ENCODE results near the gene SORT1. TPM values are rescaled to one million over a fixed set of nuclear protein-coding genes. Genes with fewer than 3 reads are reported as not detected.

SORT1 gene
- polyA plus RNA-seq, 1 of the 3 experiments (the other 2 are of a cell fraction) = 8.5 TPM

DNA sequence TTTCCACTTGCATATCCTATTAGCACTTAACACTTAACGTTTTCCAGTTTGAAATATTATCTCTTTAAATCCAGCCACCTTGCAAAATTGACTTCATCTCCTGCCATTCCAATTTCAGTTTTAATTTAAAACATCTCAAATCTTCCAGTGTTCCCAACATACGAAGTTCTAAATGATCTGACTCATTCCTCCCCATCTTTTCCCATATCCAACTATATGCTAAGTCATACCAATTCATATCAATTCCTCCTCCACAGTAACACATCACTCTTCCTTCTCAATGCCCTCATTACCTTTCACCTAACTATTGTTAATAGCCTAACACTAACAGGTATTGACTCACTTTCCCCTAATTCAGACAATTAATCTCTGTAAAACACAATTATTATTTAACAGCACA, 25.8 kb upstream of the SORT1 start:
- 45% methylated on average over 2 of the region's 2 CpGs for WGBS (ENCODE audit: low lambda C conversion rate)
- H3F3A ChIP-seq (replicated peaks; ENCODE audit: insufficient read depth) = peaks cover 14% of the 10 kb centered on the region
- H2AFZ ChIP-seq (ENCODE audit: low read depth) = no peak overlapping the region
- H3K27ac ChIP-seq (ENCODE audit: low read depth in 2 of 2, low read length in 1 of 2) = no peak overlapping the region
- no peaks in the 10 kb centered on the region for H3K9me3 ChIP-seq
- ChIA-PET CTCF (interaction anchor here (0.6 to 1.2 kb wide), 3 partner anchors 27 to 109 kb away, joined by 3 to 4 read pairs (median 4); no protein-coding TSS in a partner anchor), POLR2A (no interaction called here)
- no peaks in the 10 kb centered on the region for H3K9me2 ChIP-seq
- TF ChIP-seq TAF1 (IDR thresholded peaks at IDR 0.05; ENCODE audit: borderline replicate concordance, low read depth, low read length) = no peak
- TF ChIP-seq TEAD4 (IDR thresholded peaks at IDR 0.05; ENCODE audit: borderline replicate concordance, insufficient read depth) = no peak
- no peak for TF ChIP-seq SIN3A (IDR thresholded peaks at IDR 0.05; ENCODE audit: borderline replicate concordance, low read depth, low read length)
- TF ChIP-seq, protein P1, sequence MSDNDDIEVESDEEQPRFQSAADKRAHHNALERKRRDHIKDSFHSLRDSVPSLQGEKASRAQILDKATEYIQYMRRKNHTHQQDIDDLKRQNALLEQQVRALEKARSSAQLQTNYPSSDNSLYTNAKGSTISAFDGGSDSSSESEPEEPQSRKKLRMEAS (IDR thresholded peaks at IDR 0.05; ENCODE audit: low read depth) = no peak
- no peak for TF ChIP-seq FOSL2 (IDR thresholded peaks at IDR 0.05; ENCODE audit: borderline replicate concordance, low read depth)
- no peak for TF ChIP-seq JUND (IDR thresholded peaks at IDR 0.05)
- TF ChIP-seq CHD2 (IDR thresholded peaks at IDR 0.05; ENCODE audit: low read length, partially characterized antibody) = no peak
- 0 out of 2 replicates have a peak overlapping the region, but pooled peaks have one; percentile 86 for H3K4me2 ChIP-seq
- peaks cover 4 to 13% of the 10 kb centered on the region in 2 experiments; a peak in 3 of 4 replicates for H3K4me1 ChIP-seq (ENCODE audit: control insufficient read depth in 1 of 2, insufficient read depth in 2 of 2, low read depth in 1 of 2, low read length in 1 of 2)
- DNase-seq = no peak
- no peak overlapping the region for H3K4me3 ChIP-seq (ENCODE audit: low read depth in 2 of 2, low read length in 1 of 2)
- H3K9ac ChIP-seq = no peak overlapping the region
- peaks cover 30% of the 10 kb centered on the region for H4K20me1 ChIP-seq (ENCODE audit: insufficient read depth)
- peaks cover 16% of the 10 kb centered on the region in 2 experiments for H3K36me3 ChIP-seq (replicated peaks in 1 of 2; ENCODE audit: control insufficient read depth in 1 of 2, insufficient read depth in 2 of 2, low read length in 1 of 2)
- H3K27me3 ChIP-seq (ENCODE audit: insufficient read depth) = no peaks in the 10 kb centered on the region
- H3K79me2 ChIP-seq (ENCODE audit: insufficient read depth) = peaks cover 86% of the 10 kb centered on the region

DNA sequence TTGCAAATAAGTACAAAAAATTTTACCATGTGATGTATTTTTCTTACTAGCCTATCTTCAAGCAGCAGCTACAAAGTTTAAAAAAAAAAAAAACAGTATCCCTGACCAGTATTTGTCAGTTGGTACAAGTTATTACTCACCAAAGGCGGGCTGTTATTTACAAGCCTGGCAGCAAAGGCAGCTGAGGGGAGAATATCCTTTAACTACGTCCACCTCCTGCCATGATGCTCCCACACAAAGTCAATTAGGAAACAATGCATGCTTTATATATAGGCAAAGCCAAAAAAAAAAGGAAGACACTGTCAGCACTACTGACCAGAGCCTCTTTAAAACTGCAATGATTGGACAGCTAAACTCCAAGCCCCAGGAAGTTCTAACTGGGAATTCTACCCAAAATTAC, 14.8 kb upstream of the SORT1 start:
- TF ChIP-seq FOXM1 (IDR thresholded peaks at IDR 0.05; ENCODE audit: low read depth) = no peak
- TF ChIP-seq GABPA (IDR thresholded peaks at IDR 0.05; ENCODE audit: low read depth) = no peak
- TF ChIP-seq NRF1 (IDR thresholded peaks at IDR 0.05; ENCODE audit: low read depth, low read length) = no peak
- TF ChIP-seq GATA2 (CRISPR knock-in tag; IDR thresholded peaks at IDR 0.05) = no peak
- TF ChIP-seq, protein P2, sequence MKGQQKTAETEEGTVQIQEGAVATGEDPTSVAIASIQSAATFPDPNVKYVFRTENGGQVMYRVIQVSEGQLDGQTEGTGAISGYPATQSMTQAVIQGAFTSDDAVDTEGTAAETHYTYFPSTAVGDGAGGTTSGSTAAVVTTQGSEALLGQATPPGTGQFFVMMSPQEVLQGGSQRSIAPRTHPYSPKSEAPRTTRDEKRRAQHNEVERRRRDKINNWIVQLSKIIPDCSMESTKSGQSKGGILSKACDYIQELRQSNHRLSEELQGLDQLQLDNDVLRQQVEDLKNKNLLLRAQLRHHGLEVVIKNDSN (IDR thresholded peaks at IDR 0.05; ENCODE audit: borderline replicate concordance, low read depth) = no peak
- no peak for TF ChIP-seq MEF2A (IDR thresholded peaks at IDR 0.05; ENCODE audit: borderline replicate concordance, low read depth)
- TF ChIP-seq MXI1 (IDR thresholded peaks at IDR 0.05; ENCODE audit: low read depth, low read length) = no peak
- TF ChIP-seq, protein P3, sequence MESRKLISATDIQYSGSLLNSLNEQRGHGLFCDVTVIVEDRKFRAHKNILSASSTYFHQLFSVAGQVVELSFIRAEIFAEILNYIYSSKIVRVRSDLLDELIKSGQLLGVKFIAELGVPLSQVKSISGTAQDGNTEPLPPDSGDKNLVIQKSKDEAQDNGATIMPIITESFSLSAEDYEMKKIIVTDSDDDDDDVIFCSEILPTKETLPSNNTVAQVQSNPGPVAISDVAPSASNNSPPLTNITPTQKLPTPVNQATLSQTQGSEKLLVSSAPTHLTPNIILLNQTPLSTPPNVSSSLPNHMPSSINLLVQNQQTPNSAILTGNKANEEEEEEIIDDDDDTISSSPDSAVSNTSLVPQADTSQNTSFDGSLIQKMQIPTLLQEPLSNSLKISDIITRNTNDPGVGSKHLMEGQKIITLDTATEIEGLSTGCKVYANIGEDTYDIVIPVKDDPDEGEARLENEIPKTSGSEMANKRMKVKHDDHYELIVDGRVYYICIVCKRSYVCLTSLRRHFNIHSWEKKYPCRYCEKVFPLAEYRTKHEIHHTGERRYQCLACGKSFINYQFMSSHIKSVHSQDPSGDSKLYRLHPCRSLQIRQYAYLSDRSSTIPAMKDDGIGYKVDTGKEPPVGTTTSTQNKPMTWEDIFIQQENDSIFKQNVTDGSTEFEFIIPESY (IDR thresholded peaks at IDR 0.05; ENCODE audit: borderline replicate concordance, low read depth) = no peak
- TF ChIP-seq RCOR1 (IDR thresholded peaks at IDR 0.05; ENCODE audit: low read length) = no peak
- no peaks in the 10 kb centered on the region for H3K4me1 ChIP-seq (ENCODE audit: control insufficient read depth in 1 of 2, insufficient read depth in 2 of 2, low read depth in 1 of 2, low read length in 1 of 2)
- no peak overlapping the region for H3K9ac ChIP-seq
- no peaks in the 10 kb centered on the region for H3K27me3 ChIP-seq (ENCODE audit: insufficient read depth)
- H3K4me2 ChIP-seq = no peak overlapping the region
- H4K20me1 ChIP-seq (ENCODE audit: insufficient read depth) = peaks cover 4% of the 10 kb centered on the region; the same call in 1 of the 2 replicates
- 69% methylated on average over 2 of the region's 2 CpGs for WGBS (ENCODE audit: low lambda C conversion rate)
- H3K4me3 ChIP-seq (ENCODE audit: low read depth in 2 of 2, low read length in 1 of 2) = no peak overlapping the region
- no peaks in the 10 kb centered on the region for H3K9me2 ChIP-seq
- no peak for DNase-seq
- CTCF ChIA-PET = interaction anchor here (1.1 to 3.6 kb wide), 3 partner anchors 13 to 136 kb away, joined by 3 to 20 read pairs (median 3); partner anchors contain the start of gene SORT1
- no peak overlapping the region for H3K27ac ChIP-seq (ENCODE audit: low read depth in 2 of 2, low read length in 1 of 2)
- H2AFZ ChIP-seq (ENCODE audit: low read depth) = no peak overlapping the region
- peaks cover 79 to 88% of the 10 kb centered on the region in 2 experiments for H3K36me3 ChIP-seq (replicated peaks in 1 of 2; ENCODE audit: control insufficient read depth in 1 of 2, insufficient read depth in 2 of 2, low read length in 1 of 2)
- H3F3A ChIP-seq (replicated peaks; ENCODE audit: insufficient read depth) = peaks cover 4% of the 10 kb centered on the region
- POLR2A ChIA-PET = interaction anchor here (0.7 kb wide), 1 partner anchor 11 kb away, joined by 3 read pairs; no protein-coding TSS in a partner anchor
- no peaks in the 10 kb centered on the region for H3K9me3 ChIP-seq
- peaks cover 34% of the 10 kb centered on the region for H3K79me2 ChIP-seq (ENCODE audit: insufficient read depth)
